ENCODE measurements around the gene BYSL.
"Not testable (repeated sequence)": the region's sequence is repeated elsewhere in the genome, so short reads cannot be mapped to it uniquely, and the experiment has no call there.

The BYSL gene

DNA sequence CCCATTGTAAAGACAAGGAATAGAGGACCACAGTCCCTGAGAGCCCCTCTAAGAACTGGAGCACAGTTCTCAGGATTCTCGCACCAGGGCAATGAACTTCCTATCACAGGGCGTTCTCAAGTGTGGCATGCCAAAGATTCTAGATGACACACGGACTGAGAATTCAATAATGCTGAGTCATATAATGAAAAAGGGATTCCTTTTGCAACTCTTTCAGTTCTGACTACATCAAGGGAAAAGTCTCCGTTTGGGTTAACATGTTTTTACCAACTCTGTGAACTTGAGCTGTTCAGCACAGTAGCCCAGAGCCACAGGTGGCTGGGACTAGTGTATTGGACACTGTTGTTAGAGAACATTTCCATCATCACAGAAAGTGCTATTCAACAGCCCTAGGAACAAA lies 3.8 kb upstream of the BYSL start:
- no peak for DNase-seq

DNA sequence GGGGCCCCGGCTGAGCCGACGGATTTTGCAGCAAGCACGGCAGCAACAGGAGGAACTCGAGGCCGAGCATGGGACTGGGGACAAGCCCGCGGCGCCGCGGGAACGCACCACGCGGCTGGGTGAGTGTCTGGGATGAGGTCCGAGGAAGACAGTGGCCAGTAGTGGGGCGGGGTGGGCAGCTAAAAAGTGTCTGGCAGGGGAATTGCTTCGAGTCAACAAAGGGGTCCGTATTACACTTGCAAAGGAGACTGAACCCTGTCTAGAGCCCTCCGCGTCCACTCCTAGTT lies 356 bp downstream of the BYSL start:
- no peak for DNase-seq

DNA sequence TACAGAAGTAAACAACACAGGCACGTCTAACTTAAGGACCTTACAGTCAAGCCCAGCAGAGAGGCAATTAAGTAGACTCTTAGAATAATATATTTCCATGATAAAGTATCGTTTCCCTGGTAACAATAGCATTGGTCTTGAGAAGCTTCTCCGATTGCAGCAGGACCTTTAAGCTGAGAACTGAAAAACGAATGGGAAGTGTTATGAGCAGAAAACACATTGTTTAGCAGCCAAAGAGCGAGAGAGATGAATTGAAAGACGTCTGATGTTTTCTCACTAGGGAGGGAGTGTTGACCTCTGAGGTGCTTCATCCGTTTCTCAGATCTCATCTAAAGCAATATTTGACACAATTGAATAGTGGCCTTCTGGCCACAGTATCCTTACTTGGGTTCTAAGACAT lies 855 bp downstream of the BYSL start:
- DNase-seq = no peak

DNA sequence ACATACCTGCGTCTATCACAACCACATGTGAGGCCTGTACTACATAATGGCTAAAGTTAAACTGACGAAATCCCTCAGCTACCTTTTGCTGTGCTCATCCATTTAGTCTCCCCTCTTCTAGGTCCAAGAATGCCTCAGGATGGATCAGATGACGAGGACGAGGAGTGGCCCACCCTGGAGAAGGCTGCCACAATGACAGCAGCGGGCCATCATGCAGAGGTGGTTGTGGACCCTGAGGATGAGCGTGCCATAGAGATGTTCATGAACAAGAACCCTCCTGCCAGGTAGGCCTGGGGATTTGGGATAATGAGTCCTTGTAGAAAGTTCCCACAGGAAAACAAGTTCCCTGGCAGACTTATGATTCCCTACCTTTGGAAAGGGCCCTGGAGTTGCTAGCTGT lies 6.0 kb downstream of the BYSL start:
- DNase-seq = no peak

DNA sequence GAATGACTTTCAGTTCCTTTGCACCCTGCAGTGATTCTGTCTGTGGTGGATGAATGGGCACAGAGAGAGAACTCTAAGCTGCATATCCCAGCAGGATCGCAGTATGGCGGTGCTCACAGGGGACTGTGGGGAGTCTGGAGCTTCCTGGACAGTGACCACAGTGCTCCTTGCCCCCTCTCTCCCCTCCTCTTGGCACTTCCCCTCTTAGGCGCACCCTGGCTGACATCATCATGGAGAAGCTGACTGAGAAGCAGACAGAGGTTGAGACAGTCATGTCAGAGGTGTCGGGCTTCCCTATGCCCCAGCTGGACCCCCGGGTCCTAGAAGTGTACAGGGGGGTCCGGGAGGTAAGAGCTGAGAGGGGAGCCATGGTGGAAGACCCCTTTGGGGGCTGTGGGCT lies 8.6 kb downstream of the BYSL start:
- DNase-seq = no peak

DNA sequence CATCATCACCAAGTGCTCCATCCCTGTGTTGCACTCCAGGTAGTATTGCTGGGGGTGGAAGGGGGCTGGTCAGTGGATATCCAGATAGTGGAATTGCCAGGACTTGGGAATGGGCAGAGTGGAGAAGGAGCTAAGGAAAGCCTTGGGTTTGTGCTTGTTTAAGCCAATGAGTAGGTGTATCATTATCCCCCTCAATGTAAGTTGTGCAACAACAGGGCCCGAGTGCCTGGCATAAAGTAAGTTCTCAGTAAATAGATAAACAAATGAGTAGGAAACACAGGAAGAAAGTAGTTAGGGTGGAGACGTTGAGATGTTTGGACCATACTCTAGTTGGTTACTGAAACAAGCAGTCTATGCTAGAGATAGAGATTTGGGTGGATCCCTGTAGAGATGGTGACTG lies 10.5 kb downstream of the BYSL start:
- no peak for DNase-seq

DNA sequence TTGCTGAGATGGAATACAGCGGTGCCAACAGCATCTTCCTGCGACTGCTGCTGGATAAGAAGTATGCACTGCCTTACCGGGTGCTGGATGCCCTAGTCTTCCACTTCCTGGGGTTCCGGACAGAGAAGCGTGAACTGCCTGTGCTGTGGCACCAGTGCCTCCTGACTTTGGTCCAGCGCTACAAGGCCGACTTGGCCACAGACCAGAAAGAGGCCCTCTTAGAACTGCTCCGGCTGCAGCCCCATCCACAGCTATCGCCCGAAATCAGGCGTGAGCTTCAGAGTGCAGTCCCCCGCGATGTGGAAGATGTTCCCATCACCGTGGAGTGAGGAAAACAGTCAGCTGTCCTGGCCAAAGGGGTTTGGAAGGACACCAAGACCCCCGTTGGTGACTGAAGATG lies 11.1 kb downstream of the BYSL start:
- no peak for DNase-seq

DNA sequence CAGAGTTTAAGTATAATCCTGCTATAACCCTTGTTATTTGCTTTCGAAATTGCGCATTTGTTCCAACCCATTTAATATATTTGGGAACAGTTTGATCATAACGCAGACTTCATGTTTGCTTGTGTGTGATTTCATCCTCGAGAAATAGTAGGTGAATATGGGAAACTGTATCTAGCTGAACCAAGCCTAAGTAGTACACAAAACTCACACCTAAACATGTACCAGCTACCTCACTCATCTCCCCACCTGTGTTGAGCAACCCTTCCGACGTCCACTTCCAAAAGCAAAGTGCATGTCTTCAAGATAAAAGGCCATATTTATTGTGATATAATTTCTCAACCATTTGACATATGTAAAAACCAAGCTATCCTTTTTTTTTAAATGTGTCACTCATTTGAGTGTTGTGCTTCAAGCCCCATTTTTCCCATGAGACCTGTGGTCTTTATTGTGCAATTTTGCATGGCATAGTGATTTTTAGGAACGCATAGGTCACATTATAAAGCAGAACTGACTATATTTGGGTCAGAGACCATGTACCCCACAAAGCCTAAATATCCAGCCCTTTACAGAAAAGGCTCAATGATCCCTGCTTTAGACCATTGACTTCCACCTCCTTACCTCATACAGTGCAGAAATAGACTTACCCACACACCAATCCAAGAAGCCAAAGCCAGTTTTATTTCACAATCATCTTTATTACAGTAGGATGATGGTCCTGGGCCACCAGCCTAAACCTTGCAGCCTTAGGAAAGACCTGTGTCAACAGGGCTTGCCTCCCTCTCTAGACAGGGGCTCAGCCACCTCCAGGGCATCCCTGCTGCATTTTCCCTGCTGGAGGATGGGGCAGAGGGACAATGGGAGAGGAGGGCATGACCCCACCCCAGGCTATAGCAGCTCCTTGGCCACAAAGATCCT lies 13.2 kb downstream of the BYSL start:
- no peak for DNase-seq

DNA sequence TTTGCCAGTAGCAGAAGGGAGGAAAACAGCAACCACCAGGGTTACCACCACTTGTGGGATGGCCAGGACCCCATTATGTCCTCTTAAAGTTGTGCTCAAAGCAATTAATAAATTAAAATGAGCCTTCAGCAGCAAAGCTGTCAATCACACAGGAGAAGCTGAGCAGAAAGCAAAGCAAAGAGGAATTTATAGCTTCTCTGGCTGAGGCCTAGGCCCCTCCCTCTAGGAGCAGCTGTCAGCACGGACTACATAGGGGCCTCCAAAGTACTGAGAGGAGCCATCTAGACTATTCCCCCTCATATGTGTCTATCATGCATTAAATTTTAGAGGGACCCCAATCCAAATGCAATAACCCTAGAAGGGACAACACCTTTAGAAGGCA lies 13.9 kb downstream of the BYSL start:
- no peak for DNase-seq

DNA sequence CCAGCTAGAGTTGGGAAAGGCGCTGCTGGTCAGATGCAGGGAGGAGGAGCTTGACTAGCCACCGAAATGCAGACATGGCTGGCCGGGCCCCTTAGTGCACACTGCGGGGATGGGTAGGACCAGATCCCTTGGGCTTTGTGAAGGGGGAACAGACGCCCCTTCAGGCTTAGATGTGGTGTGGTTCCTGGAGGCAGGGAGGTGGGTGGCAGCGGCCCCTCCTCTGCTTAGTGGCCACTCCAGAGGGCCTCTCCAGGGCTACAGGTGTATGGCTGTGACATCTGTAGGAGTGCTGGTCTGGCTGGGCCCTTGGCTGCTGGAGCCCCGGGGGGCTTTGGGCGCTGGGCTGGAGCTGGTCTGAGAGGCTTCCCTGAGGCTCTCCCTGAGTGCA lies 14.4 kb downstream of the BYSL start:
- DNase-seq = no peak

DNA sequence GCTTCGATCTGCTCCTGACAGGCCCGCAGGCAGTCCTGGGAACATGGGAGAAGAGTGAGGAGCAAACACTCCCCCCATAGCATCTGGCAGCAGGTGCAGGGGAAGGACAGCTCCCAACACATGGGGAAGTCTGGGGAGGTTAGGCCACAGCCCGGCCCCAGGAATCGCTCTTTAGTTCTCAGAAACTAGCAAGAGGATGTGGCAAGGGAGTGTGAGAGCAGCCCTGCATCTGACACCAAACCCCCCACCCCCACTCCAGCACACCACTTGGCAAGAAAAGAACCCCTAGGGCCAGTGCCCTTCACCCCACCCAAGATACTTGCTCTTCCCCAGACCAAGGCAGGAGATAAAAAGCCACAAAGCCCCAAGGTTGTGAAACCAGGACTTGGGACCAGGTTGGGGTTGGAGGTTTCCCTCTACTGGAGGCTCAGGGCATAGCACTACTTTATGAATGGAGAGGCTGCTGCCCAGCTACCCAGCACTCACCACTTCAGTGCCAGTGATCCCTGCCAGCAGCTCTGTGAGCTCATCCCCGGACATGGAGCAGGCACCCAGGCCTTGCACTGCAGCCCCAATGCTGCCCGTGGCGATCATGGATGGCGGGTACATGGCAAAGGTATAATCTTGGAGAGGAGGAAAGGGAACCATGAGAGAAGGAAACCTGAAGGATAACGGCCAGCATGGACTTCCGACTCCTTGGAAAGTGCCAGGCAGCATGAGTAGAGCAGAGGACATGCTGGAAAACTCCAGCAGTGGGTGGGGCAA lies 15.0 kb downstream of the BYSL start:
- DNase-seq = peak; percentile 88

DNA sequence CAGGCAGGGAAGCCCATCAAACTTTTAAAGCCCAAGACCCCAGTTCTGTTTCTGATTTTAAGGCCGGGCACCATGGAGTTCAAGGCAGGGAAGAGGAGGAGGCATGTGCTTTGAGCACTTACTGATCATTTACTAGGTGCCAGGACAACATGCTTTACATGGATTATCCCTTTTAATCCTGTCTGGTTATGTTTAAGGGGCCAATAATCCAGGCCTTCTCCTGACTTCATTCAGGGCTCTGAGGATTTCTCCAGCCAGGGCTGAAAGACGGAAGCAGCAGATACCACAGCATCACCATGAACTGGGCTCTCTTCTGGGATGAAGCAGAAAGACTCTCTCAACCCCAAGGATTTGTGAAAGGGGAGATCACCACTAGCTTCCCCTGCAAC lies 16.2 kb downstream of the BYSL start:
- no peak for DNase-seq

DNA sequence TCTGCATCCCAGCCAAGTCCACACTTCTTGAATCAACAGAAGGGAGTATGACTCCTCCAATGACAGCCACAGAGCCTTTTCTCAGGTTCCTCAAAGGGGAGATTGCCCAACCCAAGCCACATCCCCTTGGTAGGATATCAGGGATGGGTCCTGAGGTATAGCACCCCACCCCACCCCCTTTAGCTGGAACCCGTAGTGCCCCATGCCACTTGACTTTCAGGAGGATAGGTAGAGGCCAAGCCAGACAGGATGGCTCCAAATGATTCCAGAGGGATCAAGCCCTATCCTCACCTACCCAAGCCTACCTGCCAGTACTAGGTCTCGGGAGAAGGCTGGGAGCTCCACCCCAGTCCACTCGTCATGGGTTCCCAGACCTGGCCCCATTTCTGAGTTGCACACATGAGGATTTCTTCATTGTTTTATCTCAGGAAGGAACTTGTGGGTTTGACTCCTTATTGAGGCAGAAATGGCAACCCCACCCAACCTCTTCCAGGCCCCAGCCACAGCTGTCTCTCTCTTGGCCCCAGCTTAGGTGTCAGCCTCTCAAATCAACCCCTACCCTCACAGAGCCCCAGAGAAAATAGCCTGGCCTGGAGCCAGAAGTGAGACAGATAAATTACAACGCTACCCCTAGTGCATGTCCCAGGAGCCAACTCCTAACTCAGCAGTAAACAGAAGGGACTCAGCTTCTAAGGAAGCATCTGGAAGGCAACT lies 16.7 kb downstream of the BYSL start:
- no peak for DNase-seq

DNA sequence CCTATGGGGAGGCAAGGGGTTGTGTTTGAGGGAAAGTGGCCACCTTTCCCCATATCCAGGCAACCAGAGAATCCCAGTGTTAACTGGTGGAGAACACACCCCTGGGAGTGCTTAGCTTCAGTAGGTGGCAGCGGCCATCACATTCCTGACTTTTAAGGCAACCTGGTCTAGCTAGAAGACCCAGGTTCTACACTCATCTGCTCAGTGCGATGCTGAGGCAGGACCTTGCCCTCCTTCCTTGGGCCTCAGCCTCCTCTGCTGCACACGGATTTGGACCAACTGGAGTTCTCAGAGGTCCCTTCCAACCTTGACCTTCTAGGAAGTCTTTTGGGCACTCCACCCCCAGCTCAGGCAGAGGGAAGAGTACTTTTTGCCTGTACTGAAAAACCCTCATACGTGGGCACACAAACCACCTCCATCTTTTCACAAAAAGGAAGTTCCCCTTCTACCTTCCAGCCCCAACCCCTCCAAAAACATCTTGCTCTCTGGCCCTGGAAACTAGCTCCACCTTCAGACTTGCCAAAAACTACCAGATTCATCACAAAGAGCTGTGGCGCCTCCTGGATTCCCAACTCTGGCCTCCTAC lies 17.4 kb downstream of the BYSL start:
- no peak for DNase-seq

DNA sequence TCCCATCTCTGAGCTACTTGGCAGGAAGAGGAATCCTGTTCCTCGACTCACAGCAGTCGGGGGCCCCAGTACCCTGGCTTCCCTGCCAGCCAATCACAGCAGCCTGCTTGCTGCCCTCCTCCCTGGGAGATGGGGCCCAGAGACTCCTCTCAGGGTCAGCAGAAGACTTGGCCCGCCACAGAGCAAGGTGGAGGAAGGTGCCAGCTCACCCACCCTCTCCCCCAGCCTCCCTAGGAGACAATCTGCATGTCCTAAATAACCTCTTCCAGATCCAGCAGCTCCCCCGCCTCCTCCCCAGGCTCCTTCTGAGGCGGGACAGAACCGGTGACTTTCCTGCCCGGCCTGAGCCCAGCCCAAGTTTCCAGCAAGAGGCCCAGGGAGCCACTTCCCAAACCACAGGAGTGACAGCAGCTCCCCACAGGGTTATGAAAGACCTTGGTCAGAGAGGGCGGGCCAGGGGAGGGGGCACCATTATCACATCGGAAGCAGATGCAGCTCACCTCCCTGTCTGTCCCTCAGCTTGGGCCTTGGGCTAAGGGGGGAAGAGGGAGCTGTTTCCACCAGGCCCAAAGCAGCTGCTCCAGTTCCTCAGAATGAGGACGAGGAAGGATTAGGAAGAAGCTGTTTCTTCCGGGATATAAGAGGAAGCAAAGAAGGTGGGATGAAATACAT lies 18.0 kb downstream of the BYSL start:
- DNase-seq = no peak

DNA sequence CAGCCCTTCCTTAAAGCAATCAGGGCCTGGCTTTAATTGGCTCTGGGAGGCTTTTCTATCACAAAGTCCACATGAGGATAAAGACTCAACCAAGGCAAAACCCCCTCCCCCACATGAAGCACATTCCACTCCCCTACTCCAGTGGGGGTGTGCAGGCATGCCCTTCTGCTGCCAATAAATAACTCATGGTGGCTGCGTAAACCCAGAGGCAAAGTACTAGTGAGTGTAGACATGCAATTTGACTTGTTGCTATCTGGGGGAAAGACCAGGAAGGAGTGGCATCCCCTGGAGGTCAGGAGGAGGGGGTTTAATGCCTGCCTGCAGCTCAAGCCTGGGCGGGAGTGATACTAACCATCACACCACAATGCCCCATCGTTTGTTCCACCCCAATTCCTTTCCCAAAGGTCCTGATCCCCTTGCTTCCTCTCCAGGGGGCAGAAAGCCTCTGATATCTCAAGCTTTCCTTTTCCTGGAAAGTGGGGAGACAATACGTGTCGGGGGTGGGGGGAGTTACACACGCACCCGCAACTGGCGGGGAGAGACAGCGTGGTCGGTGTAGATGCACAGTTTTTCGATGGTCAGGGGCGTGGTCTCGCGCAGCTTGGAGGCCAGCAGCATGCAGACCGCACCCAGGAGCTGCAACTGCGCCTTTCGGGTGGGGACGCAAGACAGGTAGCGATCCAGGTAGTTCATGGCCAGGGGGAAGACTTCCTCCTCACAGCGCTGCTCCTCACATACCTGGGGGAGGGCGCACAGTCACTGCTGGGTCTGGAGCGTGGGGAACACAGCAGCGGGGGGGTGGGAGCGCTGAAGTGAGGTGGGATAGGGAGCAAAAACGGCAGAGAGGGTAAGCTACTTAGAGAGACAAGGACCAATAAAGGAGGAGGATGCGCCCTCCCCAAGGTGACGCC lies 18.8 kb downstream of the BYSL start:
- peak; percentile 79 for DNase-seq

DNA sequence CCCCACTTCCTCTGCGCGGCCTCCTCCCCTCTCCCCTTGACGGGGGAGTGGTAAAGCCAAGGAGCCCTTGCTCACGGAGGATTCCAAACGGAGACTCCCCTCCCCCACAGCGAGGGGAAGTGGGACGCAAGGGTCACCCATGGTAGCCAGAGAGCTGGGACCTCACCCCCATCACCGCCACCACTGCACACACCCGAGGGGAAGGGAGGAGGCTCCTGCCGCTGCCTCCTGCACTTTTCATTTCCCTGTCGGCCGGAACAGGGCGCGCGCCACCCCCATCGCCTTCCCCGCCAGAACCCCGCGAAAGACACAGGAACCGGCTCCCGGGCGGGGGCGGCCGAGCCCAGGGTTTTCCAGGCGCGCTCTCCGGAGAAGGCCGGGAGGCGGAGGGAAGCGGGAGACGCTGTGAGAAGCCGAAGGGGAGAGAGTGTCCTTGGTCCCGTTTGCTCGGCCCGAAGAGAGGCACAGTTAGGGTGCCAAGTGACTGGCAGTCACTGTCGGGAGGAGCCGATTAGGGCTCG lies 19.5 kb downstream of the BYSL start:
- DNase-seq = peak; percentile 85

DNA sequence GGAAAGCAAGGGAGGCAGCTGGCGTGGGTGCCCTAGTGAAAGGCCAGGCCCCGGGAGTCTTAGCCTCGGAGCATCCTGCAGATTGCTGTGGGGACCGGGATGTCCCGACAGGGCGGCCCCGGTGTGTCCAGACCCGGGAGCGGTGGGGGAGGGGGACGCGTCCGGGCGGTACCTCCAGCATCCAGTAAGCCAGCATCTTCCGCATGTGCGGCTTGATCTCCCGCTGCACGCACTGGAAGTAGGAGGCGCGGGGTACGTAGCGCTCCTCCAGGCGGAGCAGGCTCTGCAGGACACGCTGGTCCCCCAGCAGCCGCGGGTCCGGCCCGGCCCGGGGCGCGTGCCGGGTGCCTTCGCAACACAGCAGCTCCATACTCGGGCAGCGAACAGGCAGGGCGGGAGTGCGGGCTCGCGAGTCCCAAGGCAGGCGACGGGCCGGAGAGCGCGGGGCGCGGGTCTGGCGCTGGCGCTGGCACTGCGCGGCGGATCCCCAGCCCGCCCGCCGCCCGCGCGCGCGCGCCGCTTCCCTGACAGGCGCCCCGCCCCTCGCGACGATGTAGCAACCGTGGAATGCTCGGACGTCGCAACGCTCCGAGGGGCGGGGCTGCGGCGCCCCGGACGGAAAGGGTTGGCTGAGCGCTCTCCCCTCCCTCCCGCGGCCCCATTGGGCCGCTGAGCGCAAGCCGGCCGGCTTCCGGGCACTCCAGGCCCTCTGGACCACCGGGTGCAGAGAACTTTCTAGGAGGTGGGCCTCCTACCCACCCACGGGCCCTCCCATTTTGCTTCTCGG lies 20.2 kb downstream of the BYSL start, which contains the start of gene CCND3:
Gene CCND3 (minus strand): TSS at position 529 of the 787 bp plus-strand sequence. CDS start 159 bp downstream, at position 370.
- DNase-seq = peak; percentile 93

DNA sequence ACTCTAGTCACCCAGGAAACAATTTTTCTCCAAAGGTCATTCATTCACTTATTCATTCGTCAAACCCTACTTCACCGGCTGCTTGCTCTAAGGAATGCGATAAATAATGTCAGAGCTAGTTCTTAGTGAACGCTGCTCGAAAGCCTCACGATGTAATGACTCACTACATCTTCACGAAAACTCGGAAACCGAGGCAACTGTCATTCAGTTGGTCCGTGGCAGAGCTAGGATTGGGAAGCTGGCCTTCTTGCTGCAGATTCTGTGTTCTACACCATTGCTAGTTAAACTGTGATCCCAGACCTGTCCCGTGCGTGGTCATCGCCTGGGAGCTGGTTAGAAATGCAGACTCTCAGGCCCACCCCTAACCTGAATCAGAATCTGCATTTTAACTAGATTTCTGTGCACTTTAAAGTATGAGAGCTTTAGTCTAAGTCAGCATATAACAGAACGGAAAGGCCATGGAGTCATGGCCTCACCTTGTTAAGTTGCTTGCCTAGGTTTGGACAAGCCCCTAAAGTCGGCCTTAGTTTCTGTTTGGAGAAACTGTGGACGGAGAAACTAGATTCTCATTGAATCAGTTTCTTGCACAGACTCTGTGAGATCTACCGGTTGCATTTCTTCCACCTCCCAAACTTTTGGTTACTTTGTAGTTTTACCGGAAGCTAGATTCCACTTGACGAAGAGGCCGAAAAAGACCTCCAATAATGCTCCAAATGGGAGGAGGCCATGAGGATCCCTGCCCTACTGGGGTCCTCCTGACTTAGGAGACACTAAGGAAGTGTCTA lies 21.0 kb downstream of the BYSL start:
- no peak for DNase-seq

DNA sequence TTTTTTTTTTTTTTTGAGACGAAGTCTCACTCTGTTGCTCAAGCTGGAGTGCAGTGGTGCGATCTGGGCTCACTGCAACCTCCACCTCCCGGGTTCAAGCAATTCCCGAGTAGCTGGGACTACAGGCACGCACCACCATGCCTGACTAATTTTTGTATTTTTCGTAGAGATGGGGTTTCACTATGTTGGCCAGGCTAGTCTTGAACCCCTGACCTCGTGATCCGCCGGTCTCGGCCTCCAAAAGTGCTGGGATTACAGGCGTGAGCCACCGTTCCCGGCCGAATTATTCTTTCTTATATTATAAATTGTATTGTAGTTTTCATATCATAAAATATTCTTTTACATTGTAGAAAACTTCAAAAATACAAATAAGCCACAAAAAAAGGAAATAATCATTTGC lies 21.6 kb downstream of the BYSL start:
- not testable (repeated sequence) for DNase-seq

All from activated CD8-positive, alpha-beta memory T cell treated with anti-CD3 and anti-CD28 coated beads for 24 hours (primary cell).